Suprapubic skin (tissue), 3 donors: ENCODE measurements around the gene MBD3L2.

Experiments
- CTCF ChIP-seq, 2 donors: fragments of 200-600 bp in 1 of 2; fragments of 450-650 bp in 1 of 2; sonication (generic) in 1 of 2; IDR thresholded peaks; one replicate each; pipeline ENCODE4 v1.5.1; 2016 to 2019; ENCODE audit warnings: antibody characterized with exemption in 2 of 2, mild to moderate bottlenecking in 1 of 2, moderate library complexity in 1 of 2
- EP300 ChIP-seq: sonication (generic); formaldehyde crosslinking; IDR thresholded peaks from one replicate; pipeline ENCODE4 v1.6.1; 2017; ENCODE audit warnings: antibody characterized with exemption
- POLR2A ChIP-seq, 2 donors: fragments of 450-650 bp; IDR thresholded peaks; one replicate each; pipeline ENCODE4 v1.6.1; 2017; ENCODE audit warnings: antibody characterized with exemption in 2 of 2, mild to moderate bottlenecking in 2 of 2, moderate library complexity in 2 of 2

- no peak for TF ChIP-seq CTCF (IDR thresholded peaks at IDR 0.05)
- no peak for TF ChIP-seq POLR2A (IDR thresholded peaks at IDR 0.05)
- TF ChIP-seq EP300, result no peak
These were observed 14.8 kb downstream of the MBD3L2 start for GRCh38 chr19:7063764-7064418.
